HepG2 (cell line): ENCODE measurements around the gene RRAD. TPM values are rescaled to one million over a fixed set of nuclear protein-coding genes. Genes with fewer than 3 reads are reported as not detected.

Source experiments
- ATF6 ChIP-seq: sonication (generic); formaldehyde crosslinking; conservative IDR thresholded peaks from 2 replicates; pipeline ENCODE4 v1.4.0; 2020; ENCODE audit warnings: missing genetic modification reagents
- BATF2 ChIP-seq: sonication (generic); formaldehyde crosslinking; IDR thresholded peaks from 2 replicates; pipeline ENCODE4 v1.8.0; 2022; ENCODE audit warnings: mild to moderate bottlenecking, missing genetic modification reagents, moderate library complexity
- CHD4 ChIP-seq: fragments of 200-600 bp; sonication (generic); IDR thresholded peaks from 2 replicates; pipeline ENCODE4 v1.7.0; 2017; ENCODE audit warnings: mild to moderate bottlenecking, low read length, borderline replicate concordance
- E2F5 ChIP-seq: sonication (generic); formaldehyde crosslinking; conservative IDR thresholded peaks from 2 replicates; pipeline ENCODE4 v1.4.0; 2020; ENCODE audit warnings: missing genetic modification reagents
- HBP1 ChIP-seq: IDR thresholded peaks from 2 replicates; pipeline ENCODE4 v1.6.1; 2016; ENCODE audit warnings: low read depth, control low read depth
- HNRNPK ChIP-seq: fragments of 200-400 bp; formaldehyde crosslinking; IDR thresholded peaks from 2 replicates; pipeline ENCODE4 v1.6.1; 2018; ENCODE audit warnings: low read length, low read depth, moderate library complexity, mild to moderate bottlenecking; ENCODE audit not compliant: poor library complexity, severe bottlenecking
- MEIS2 ChIP-seq: sonication (generic); formaldehyde crosslinking; IDR thresholded peaks from 2 replicates; pipeline ENCODE4 v1.9.0; 2021; ENCODE audit warnings: mild to moderate bottlenecking, missing genetic modification reagents
- MYNN ChIP-seq: sonication (generic); formaldehyde crosslinking; IDR thresholded peaks from 2 replicates; pipeline ENCODE4 v1.4.0; 2020; ENCODE audit warnings: mild to moderate bottlenecking, low read depth, missing genetic modification reagents
- PATZ1 ChIP-seq: sonication (generic); formaldehyde crosslinking; IDR thresholded peaks from 2 replicates; pipeline ENCODE4 v1.4.0; 2020; ENCODE audit warnings: missing genetic modification reagents
- PAX8 ChIP-seq: sonication (generic); formaldehyde crosslinking; IDR thresholded peaks from 2 replicates; pipeline ENCODE4 v1.8.0; 2022; ENCODE audit warnings: mild to moderate bottlenecking, missing genetic modification reagents, borderline replicate concordance
- POLR2G ChIP-seq: fragments of 200-400 bp; formaldehyde crosslinking; IDR thresholded peaks from 2 replicates; pipeline ENCODE4 v1.6.1; 2018; ENCODE audit warnings: mild to moderate bottlenecking, low read depth, low read length, moderate library complexity
- SMC3 ChIP-seq: IDR thresholded peaks from 2 replicates; pipeline ENCODE4 v1.6.1; 2011; ENCODE audit warnings: low read length, improper control_type of control experiment
- SSRP1 ChIP-seq: IDR thresholded peaks from 2 replicates; pipeline ENCODE4 v1.6.1; 2016; ENCODE audit warnings: control low read depth
- ZBTB21 ChIP-seq: sonication (generic); formaldehyde crosslinking; IDR thresholded peaks from 2 replicates; pipeline ENCODE4 v1.4.0; 2020; ENCODE audit warnings: missing genetic modification reagents
- ZFP41 ChIP-seq: sonication (generic); formaldehyde crosslinking; IDR thresholded peaks from 2 replicates; pipeline ENCODE4 v1.4.0; 2020; ENCODE audit warnings: mild to moderate bottlenecking, missing genetic modification reagents, borderline replicate concordance
- ZNF224 ChIP-seq: sonication (generic); formaldehyde crosslinking; IDR thresholded peaks from 2 replicates; pipeline ENCODE4 v1.5.0; 2020; ENCODE audit warnings: mild to moderate bottlenecking, missing genetic modification reagents
- ZNF232 ChIP-seq: sonication (generic); formaldehyde crosslinking; IDR thresholded peaks from 2 replicates; pipeline ENCODE4 v1.4.0; 2020; ENCODE audit warnings: missing genetic modification reagents, borderline replicate concordance
- ZNF335 ChIP-seq: sonication (generic); formaldehyde crosslinking; IDR thresholded peaks from 2 replicates; pipeline ENCODE4 v1.4.0; 2020; ENCODE audit warnings: missing genetic modification reagents
- ZNF451 ChIP-seq: sonication (generic); formaldehyde crosslinking; IDR thresholded peaks from 2 replicates; pipeline ENCODE4 v1.5.0; 2020; ENCODE audit warnings: mild to moderate bottlenecking, missing genetic modification reagents
- ZNF496 ChIP-seq: sonication (generic); formaldehyde crosslinking; IDR thresholded peaks from 2 replicates; pipeline ENCODE4 v1.8.1; 2023; ENCODE audit warnings: mild to moderate bottlenecking, moderate library complexity, missing genetic modification reagents; ENCODE audit not compliant: insufficient replicate concordance
- ZNF619 ChIP-seq: sonication (generic); formaldehyde crosslinking; IDR thresholded peaks from 2 replicates; pipeline ENCODE4 v1.4.0; 2020; ENCODE audit warnings: mild to moderate bottlenecking, missing genetic modification reagents
- ZNF775 ChIP-seq: sonication (generic); formaldehyde crosslinking; IDR thresholded peaks from 2 replicates; pipeline ENCODE4 v1.4.0; 2020; ENCODE audit warnings: missing genetic modification reagents, mild to moderate bottlenecking, moderate library complexity, borderline replicate concordance
- ZNF782 ChIP-seq: sonication (generic); formaldehyde crosslinking; IDR thresholded peaks from 2 replicates; pipeline ENCODE4 v1.4.0; 2020; ENCODE audit warnings: missing genetic modification reagents, mild to moderate bottlenecking, borderline replicate concordance
- polyA plus RNA-seq, 8 experiments: library from polyadenylated mRNA; depleted of rRNA in 3 of 8; stranded (reverse) in 7 of 8; unstranded in 1 of 8; fragments of >200 nt; fragmentation: Illumina TruSeq in 4 of 8; extraction: Trizol in 4 of 8; gene quantifications; 2 replicates each; pipeline versions ENCODE4 v1.2.1 to v1.2.3, GENCODE V29; 2011 to 2016; ENCODE audit warnings: low read depth in 4 of 8, missing spikeins in 1 of 8, mixed read lengths in 1 of 8; ENCODE audit not compliant: insufficient read depth in 1 of 8
- total RNA-seq, 5 experiments: library from RNA; depleted of rRNA; stranded (reverse); fragments of >200 nt; fragmentation: Illumina TruSeq; extraction: Trizol; gene quantifications; 2 replicates each; pipeline ENCODE4 v1.2.3, GENCODE V29; 2016; ENCODE audit warnings: low read depth in 1 of 5

Gene RRAD
- total and polyA plus RNA-seq, 2 of the 13 experiments (the other 11 are each of a cell fraction or from before 2014, with no cell fraction given) = 0.80 to 1.1 TPM

GRCh38 chr16:66947302-66948065, 22.1 kb upstream of the RRAD start (continued):
- TF ChIP-seq HBP1 (CRISPR knock-in tag) (no peak), ZNF775 (no peak), ZNF782 (CRISPR knock-in tag) (no peak), E2F5 (CRISPR knock-in tag) (no peak), ATF6 (CRISPR knock-in tag) (no peak), MEIS2 (peak; percentile 39; the same call in 1 of the 2 replicates), ZNF496 (CRISPR knock-in tag) (no peak), ZNF232 (no peak), SMC3 (peak; percentile 87), PAX8 (CRISPR knock-in tag) (no peak), ZNF619 (CRISPR knock-in tag) (no peak), ZNF224 (CRISPR knock-in tag) (no peak), HNRNPK (no peak), ZFP41 (CRISPR knock-in tag) (no peak), ZNF335 (no peak), PATZ1 (CRISPR knock-in tag) (peak; percentile 50; the same call in 1 of the 2 replicates), MYNN (CRISPR knock-in tag) (no peak), ZBTB21 (no peak), BATF2 (CRISPR knock-in tag) (no peak), POLR2G (no peak), CHD4 (peak; percentile 54; the same call in 1 of the 2 replicates), ZNF451 (CRISPR knock-in tag) (no peak), SSRP1 (0 out of 2 replicates have a peak, but pooled peaks have one; percentile 54)
